AG09309 (cell line): ENCODE measurements around the gene ATP9A.

Experiments
- DNase-seq: peaks from one replicate; pipeline ENCODE4 v3.0.0-alpha.2; 2010; ENCODE audit warnings: low read depth
- H3K4me3 ChIP-seq: 2 replicates; pipeline ENCODE4 v1.5.1; 2011; ENCODE audit warnings: mild to moderate bottlenecking, low read depth, low read length, moderate library complexity; ENCODE audit not compliant: control insufficient read depth
- CTCF ChIP-seq: IDR thresholded peaks from 2 replicates; pipeline ENCODE4 v1.5.1; 2011; ENCODE audit warnings: mild to moderate bottlenecking, low read depth, low read length, inconsistent platforms; ENCODE audit not compliant: insufficient read depth, control insufficient read depth; ENCODE audit errors: missing control alignments

Gene ATP9A

GRCh38 chr20:51679254-51679921 lies 88.8 kb downstream of the ATP9A start:
- no peak for TF ChIP-seq CTCF
- DNase-seq: no peak
- no peak overlapping the region for H3K4me3 ChIP-seq

GRCh38 chr20:51678026-51678697 lies 90.0 kb downstream of the ATP9A start:
- H3K4me3 ChIP-seq: no peak overlapping the region
- no peak for TF ChIP-seq CTCF
- DNase-seq: no peak

- TF ChIP-seq CTCF: no peak
- no peak for DNase-seq
- H3K4me3 ChIP-seq: no peak overlapping the region
Measured at GRCh38 chr20:51668947-51669346, 99.2 kb downstream of the ATP9A start.

- TF ChIP-seq CTCF: no peak
Measured at GRCh38 chr20:51668515-51668914, 99.7 kb downstream of the ATP9A start.

GRCh38 chr20:51667491-51667890 lies 100.7 kb downstream of the ATP9A start:
- TF ChIP-seq CTCF: no peak
- no peak overlapping the region for H3K4me3 ChIP-seq
- DNase-seq: no peak

More at GRCh38 chr20:51668515-51668914, 99.7 kb downstream of the ATP9A start:
- no peak overlapping the region for H3K4me3 ChIP-seq
- DNase-seq: no peak

GRCh38 chr20:51667002-51667408 lies 101.2 kb downstream of the ATP9A start:
- no peak for DNase-seq
- H3K4me3 ChIP-seq: no peak overlapping the region
- TF ChIP-seq CTCF: no peak
